ENCODE data around the gene OPCML.

- TF ChIP-seq CTCF (IDR thresholded peaks at IDR 0.05; ENCODE audit: low read length) (no peak), EZH2phosphoT487 (IDR thresholded peaks at IDR 0.05; ENCODE audit: low read length) (no peak)
These were observed 1166.7 kb downstream of the OPCML start for GRCh38 chr11:132365650-132366049.
